IMR-90 (cell line): Measurements from ENCODE around the gene ARHGAP24.

Experiments
- CTCF ChIP-seq: conservative IDR thresholded peaks from 2 replicates; pipeline ENCODE4 v1.5.1; 2012; ENCODE audit warnings: mild to moderate bottlenecking, low read depth, low read length, improper control_type of control experiment
- FOS ChIP-seq: fragments of 150-350 bp; IDR thresholded peaks from 2 replicates; pipeline ENCODE4 v1.6.1; 2016; ENCODE audit warnings: low read depth, low read length
- MXI1 ChIP-seq: IDR thresholded peaks from 2 replicates; pipeline ENCODE4 v1.6.1; 2012; ENCODE audit warnings: low read depth, mild to moderate bottlenecking, low read length, moderate library complexity, borderline replicate concordance
- POLR2A ChIP-seq: IDR thresholded peaks from 2 replicates; pipeline ENCODE4 v1.6.1; 2012; ENCODE audit warnings: mild to moderate bottlenecking, low read depth, low read length
- RAD21 ChIP-seq: IDR thresholded peaks from 2 replicates; pipeline ENCODE4 v1.6.1; 2012; ENCODE audit warnings: low read length, improper control_type of control experiment
- RFX5 ChIP-seq: IDR thresholded peaks from 2 replicates; pipeline ENCODE4 v1.8.0; 2012; ENCODE audit warnings: low read depth, mild to moderate bottlenecking, low read length, moderate library complexity
- SMC3 ChIP-seq: fragments of 150-350 bp; IDR thresholded peaks from 2 replicates; pipeline ENCODE4 v1.6.1; 2016; ENCODE audit warnings: low read depth, mild to moderate bottlenecking, antibody characterized with exemption, low read length, moderate library complexity

DNA sequence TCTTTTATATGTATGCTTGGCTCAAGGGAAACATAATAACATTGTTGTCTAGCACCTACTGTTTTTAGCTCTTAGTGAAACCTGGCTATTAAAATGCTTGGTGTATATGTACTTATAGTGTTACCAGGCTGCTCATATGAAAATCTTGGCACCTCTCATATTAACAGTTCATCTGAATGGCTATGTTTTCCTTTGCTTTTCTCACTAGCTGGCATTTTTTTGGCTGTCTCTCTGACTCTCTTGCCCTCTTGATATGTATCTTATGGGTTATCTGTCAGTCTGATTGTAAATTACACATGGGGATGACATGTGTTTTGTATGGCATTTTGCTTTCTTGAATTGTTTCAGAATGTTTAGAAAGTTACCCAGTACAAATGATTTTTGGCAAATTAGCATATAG, 158.0 kb downstream of the ARHGAP24 start:
- TF ChIP-seq CTCF (no peak), MXI1 (no peak), RFX5 (no peak), SMC3 (no peak), POLR2A (no peak), RAD21 (no peak), FOS (no peak)
